GM10248 (cell line): ENCODE data around the gene PDLIM7.

ENCODE experiments used
- CTCF ChIA-PET: fragments of 300-600 bp; sonication (Branson Sonifier 250); formaldehyde crosslinking; extraction: SDS; loops from one replicate; lab custom pipeline; 2021; ENCODE audit warnings: antibody characterized with exemption; lab: Yijun Ruan, JAX
- POLR2A ChIA-PET: fragments of 350-650 bp; sonication (Branson Sonifier 250); formaldehyde crosslinking; extraction: SDS; loops from one replicate; lab custom pipeline; 2020; ENCODE audit warnings: antibody characterized with exemption; lab: Yijun Ruan, JAX
- DNase-seq: peaks from one replicate; pipeline ENCODE4 v3.0.0; 2012; ENCODE audit errors: extremely low spot score
- TF ChIP-seq, protein P1 (sequence below): IDR thresholded peaks from 2 replicates; pipeline ENCODE4 v1.5.1; 2012; ENCODE audit warnings: mild to moderate bottlenecking, low read depth; ENCODE audit errors: extremely low read depth, missing control alignments, control extremely low read depth

PDLIM7 gene

GRCh38 chr5:177519463-177520235 lies 22.2 kb upstream of the PDLIM7 start:
- TF ChIP-seq, protein P1, sequence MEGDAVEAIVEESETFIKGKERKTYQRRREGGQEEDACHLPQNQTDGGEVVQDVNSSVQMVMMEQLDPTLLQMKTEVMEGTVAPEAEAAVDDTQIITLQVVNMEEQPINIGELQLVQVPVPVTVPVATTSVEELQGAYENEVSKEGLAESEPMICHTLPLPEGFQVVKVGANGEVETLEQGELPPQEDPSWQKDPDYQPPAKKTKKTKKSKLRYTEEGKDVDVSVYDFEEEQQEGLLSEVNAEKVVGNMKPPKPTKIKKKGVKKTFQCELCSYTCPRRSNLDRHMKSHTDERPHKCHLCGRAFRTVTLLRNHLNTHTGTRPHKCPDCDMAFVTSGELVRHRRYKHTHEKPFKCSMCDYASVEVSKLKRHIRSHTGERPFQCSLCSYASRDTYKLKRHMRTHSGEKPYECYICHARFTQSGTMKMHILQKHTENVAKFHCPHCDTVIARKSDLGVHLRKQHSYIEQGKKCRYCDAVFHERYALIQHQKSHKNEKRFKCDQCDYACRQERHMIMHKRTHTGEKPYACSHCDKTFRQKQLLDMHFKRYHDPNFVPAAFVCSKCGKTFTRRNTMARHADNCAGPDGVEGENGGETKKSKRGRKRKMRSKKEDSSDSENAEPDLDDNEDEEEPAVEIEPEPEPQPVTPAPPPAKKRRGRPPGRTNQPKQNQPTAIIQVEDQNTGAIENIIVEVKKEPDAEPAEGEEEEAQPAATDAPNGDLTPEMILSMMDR = no peak
- POLR2A ChIA-PET = interaction anchor here (0.5 kb wide), 1 partner anchor 74 kb away, joined by 4 read pairs; no protein-coding TSS in a partner anchor
- CTCF ChIA-PET = interaction anchor here (1.0 to 1.6 kb wide), 2 partner anchors 115 to 117 kb away, joined by 4 read pairs; no protein-coding TSS in a partner anchor
- no peak for DNase-seq

DNA sequence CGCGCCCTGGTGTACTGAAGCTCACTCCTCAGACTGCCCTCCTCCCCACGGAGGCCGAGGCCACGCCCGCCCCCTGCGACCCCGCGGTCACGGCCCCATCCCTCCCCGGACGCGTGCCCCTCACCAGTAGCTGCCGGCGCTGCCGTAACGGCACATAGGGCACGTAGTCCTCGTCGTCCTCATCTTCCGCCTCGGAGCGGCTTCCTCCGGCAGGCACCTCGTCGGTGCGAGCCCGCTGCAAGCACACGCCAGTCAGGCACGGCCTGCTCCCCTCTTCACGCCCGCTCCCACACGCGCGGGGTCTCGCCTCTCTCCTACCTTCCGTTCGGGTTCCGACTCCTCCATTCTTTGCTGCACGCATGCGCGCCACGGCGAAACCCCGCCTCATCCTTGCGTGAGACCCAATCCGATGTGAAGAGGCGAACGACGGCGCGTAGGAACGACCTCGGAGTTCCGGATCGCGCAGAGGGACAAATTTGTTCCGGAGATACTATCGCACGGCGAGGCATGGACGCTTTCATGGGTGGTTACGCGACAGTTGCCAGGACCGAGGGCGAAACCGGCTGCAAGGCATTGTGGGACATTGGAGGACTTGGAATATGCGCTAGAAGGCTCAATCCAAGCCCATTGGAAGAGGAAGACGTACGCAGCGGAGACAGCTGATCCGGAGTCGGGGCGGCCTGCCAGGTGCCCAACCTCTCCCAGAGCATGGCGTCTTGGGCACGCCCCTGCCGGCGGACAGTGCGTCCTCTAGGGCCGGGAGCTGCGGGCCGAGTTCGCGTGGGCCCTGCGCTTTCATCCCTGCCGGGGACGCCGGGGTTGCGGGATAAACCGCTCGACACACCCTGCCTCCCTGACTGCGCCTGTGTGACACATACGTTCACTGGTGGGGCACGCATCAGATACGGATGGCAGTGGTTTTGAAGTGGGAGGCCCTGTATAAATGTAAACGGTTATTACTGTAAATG lies 19.5 kb upstream of the PDLIM7 start, which contains the start of gene DDX41:
DDX41 (minus strand) TSS at position 361 of the 968 bp plus-strand sequence; CDS start at position 345, 16 bp downstream.
- POLR2A ChIA-PET = no interaction called here
- TF ChIP-seq, protein P1 = no peak
- CTCF ChIA-PET = interaction anchor here (0.9 to 2.9 kb wide), 4 partner anchors 11 to 126 kb away, joined by 3 to 22 read pairs (median 4); no protein-coding TSS in a partner anchor

GRCh38 chr5:177515580-177515979 lies 18.2 kb upstream of the PDLIM7 start:
- no peak for DNase-seq
- TF ChIP-seq, protein P1 = no peak
- CTCF ChIA-PET = interaction anchor here (0.6 to 2.9 kb wide), 8 partner anchors 9 to 125 kb away, joined by 3 to 22 read pairs (median 3); partner anchors contain the start of gene B4GALT7
- POLR2A ChIA-PET = no interaction called here

More for the DNA sequence above, 19.5 kb upstream of the PDLIM7 start, which contains the start of gene DDX41:
- peak; percentile 99 for DNase-seq

GRCh38 chr5:177514541-177514940 lies 17.1 kb upstream of the PDLIM7 start:
- TF ChIP-seq, protein P1 = no peak
- no peak for DNase-seq
- POLR2A ChIA-PET = no interaction called here
- CTCF ChIA-PET = interaction anchor here (1.2 to 1.7 kb wide), 3 partner anchors 10 to 57 kb away, joined by 3 to 8 read pairs (median 4); no protein-coding TSS in a partner anchor

DNA sequence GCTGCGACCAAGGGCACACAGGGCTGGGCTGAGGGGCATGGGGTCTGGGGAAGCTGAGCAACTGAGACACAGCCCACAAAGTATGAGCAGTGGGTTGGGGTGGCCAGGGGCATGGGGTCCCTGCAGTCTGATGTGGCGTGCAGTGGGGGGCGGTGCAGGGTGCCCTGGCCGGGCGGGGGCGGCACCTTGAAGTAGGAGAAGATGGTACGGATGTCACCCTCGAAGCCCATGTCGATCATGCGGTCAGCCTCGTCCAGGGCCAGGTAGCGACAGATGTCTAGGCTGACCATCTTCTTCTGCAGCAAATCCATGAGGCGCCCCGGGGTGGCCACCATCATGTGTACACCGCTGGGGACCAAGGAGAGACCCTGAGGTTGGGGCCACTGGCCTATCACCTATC lies 16.1 kb upstream of the PDLIM7 start:
- CTCF ChIA-PET = interaction anchor here (1.2 to 1.7 kb wide), 3 partner anchors 11 to 56 kb away, joined by 3 to 8 read pairs (median 4); no protein-coding TSS in a partner anchor
- POLR2A ChIA-PET = no interaction called here
- DNase-seq = no peak
- TF ChIP-seq, protein P1 = no peak
